A549 (cell line): Measurements from ENCODE around the gene CR1. TPM values are rescaled to one million over a fixed set of nuclear protein-coding genes. Genes with fewer than 3 reads are reported as not detected.

Experiments used
- ATAC-seq, 2 experiments: fragments of 200-7000 bp in 1 of 2; fragments of >200 bp in 1 of 2; cut with Nextera tagmentation in 1 of 2; cut with Tn5 transposase in 1 of 2; 3 replicates each; pipeline versions ENCODE4 v1.8.0 to v1.9.1; 2018 to 2020; ENCODE audit warnings: mild to moderate bottlenecking in 1 of 2, moderate library complexity in 1 of 2
- CTCF ChIA-PET: fragments of 300-600 bp; sonication (Branson Sonifier 250); formaldehyde crosslinking; extraction: SDS; loops from one replicate; lab custom pipeline; 2021; ENCODE audit warnings: antibody characterized with exemption, inconsistent platforms; lab: Yijun Ruan, JAX
- POLR2A ChIA-PET: fragments of 350-600 bp; formaldehyde crosslinking; extraction: SDS; loops from one replicate; lab custom pipeline; 2021; ENCODE audit warnings: antibody characterized with exemption, inconsistent platforms; lab: Yijun Ruan, JAX
- DNase-seq, 2 experiments: peaks; one replicate each; pipeline versions ENCODE4 v3.0.0 to v3.0.0-alpha.2; 2011 to 2016; ENCODE audit warnings: low read depth in 1 of 2, low spot score in 1 of 2
- FAIRE-seq: peaks from 2 replicates; lab custom pipeline; 2011; peaks lifted over from hg19 to GRCh38; lab: Jason Lieb, UNC
- H3K27ac ChIP-seq, 2 experiments: fragments of >200 bp; sonication (Bioruptor Twin); formaldehyde crosslinking; 3 replicates each; pipeline ENCODE4 v1.5.1; 2016 to 2017
- H3K4me1 ChIP-seq: fragments of >200 bp; sonication (Bioruptor Twin); formaldehyde crosslinking; 3 replicates; pipeline ENCODE4 v1.6.1; 2016
- H3K4me2 ChIP-seq: fragments of >200 bp; sonication (Bioruptor Twin); formaldehyde crosslinking; 3 replicates; pipeline ENCODE4 v1.6.1; 2016
- H3K4me3 ChIP-seq: fragments of >200 bp; sonication (Bioruptor Twin); formaldehyde crosslinking; 3 replicates; pipeline ENCODE4 v1.5.1; 2016
- H3K9me3 ChIP-seq: fragments of >200 bp; sonication (Bioruptor Twin); formaldehyde crosslinking; 3 replicates; pipeline ENCODE4 v1.6.1; 2016
- ATOH8 ChIP-seq: fragments of 250-450 bp; sonication (Bioruptor Pico); IDR thresholded peaks from 2 replicates; pipeline ENCODE4 v1.5.0; 2020; ENCODE audit warnings: low read depth, mild to moderate bottlenecking, moderate library complexity
- BCL3 ChIP-seq: fragments of >200 bp; sonication (Bioruptor Twin); formaldehyde crosslinking; IDR thresholded peaks from 3 replicates; pipeline ENCODE4 v1.6.1; 2016
- BHLHE40 ChIP-seq: IDR thresholded peaks from 2 replicates; pipeline ENCODE4 v1.6.1; 2012; ENCODE audit warnings: low read depth, low read length, inconsistent platforms
- CBX2 ChIP-seq: fragments of 200-600 bp; sonication (generic); IDR thresholded peaks from 2 replicates; pipeline ENCODE4 v1.6.1; 2016; ENCODE audit warnings: low read depth, mild to moderate bottlenecking, borderline replicate concordance
- CBX8 ChIP-seq: fragments of 200-600 bp; sonication (generic); IDR thresholded peaks from 2 replicates; pipeline ENCODE4 v1.6.1; 2016
- CTCF ChIP-seq: fragments of >200 bp; sonication (Bioruptor Twin); formaldehyde crosslinking; IDR thresholded peaks from 3 replicates; pipeline ENCODE4 v1.5.1; 2016
- E2F6 ChIP-seq: IDR thresholded peaks from 2 replicates; pipeline ENCODE4 v1.6.1; 2012; ENCODE audit warnings: low read depth, borderline replicate concordance
- ESRRA ChIP-seq: fragments of 150-350 bp; IDR thresholded peaks from 2 replicates; pipeline ENCODE4 v1.6.1; 2014; ENCODE audit warnings: mild to moderate bottlenecking, low read length, borderline replicate concordance
- HDAC2 ChIP-seq: fragments of 200-600 bp; sonication (generic); IDR thresholded peaks from 2 replicates; pipeline ENCODE4 v1.6.1; 2016
- HES2 ChIP-seq: fragments of >200 bp; sonication (Bioruptor Twin); formaldehyde crosslinking; IDR thresholded peaks from 2 replicates; pipeline ENCODE4 v1.6.1; 2016
- JUN ChIP-seq, 2 experiments: fragments of >200 bp; sonication (Bioruptor Twin); formaldehyde crosslinking; IDR thresholded peaks; 2 replicates in 1 of 2; 3 replicates in 1 of 2; pipeline ENCODE4 v1.6.1; 2016 to 2017
- JUNB ChIP-seq: fragments of >200 bp; sonication (Bioruptor Twin); formaldehyde crosslinking; IDR thresholded peaks from 2 replicates; pipeline ENCODE4 v1.6.1; 2016
- KDM5A ChIP-seq: fragments of 200-600 bp; sonication (generic); IDR thresholded peaks from 2 replicates; pipeline ENCODE4 v1.6.1; 2016; ENCODE audit warnings: antibody characterized with exemption, mild to moderate bottlenecking
- MAFK ChIP-seq: fragments of 450-650 bp; IDR thresholded peaks from 2 replicates; pipeline ENCODE4 v1.6.1; 2014; ENCODE audit not compliant: partially characterized antibody
- MAZ ChIP-seq: fragments of 150-350 bp; IDR thresholded peaks from 2 replicates; pipeline ENCODE4 v1.6.1; 2014; ENCODE audit warnings: antibody characterized with exemption, low read depth, low read length, borderline replicate concordance
- MYC ChIP-seq: IDR thresholded peaks from 2 replicates; pipeline ENCODE4 v1.6.1; 2012; ENCODE audit warnings: mild to moderate bottlenecking, inconsistent platforms, low read length, improper control_type of control experiment, borderline replicate concordance
- NFE2L2 ChIP-seq: fragments of 150-350 bp; conservative IDR thresholded peaks from 2 replicates; pipeline ENCODE4 v1.6.1; 2014; ENCODE audit warnings: low read length
- POLR2A ChIP-seq: IDR thresholded peaks from 2 replicates; pipeline ENCODE4 v1.6.1; 2012; ENCODE audit warnings: mild to moderate bottlenecking, low read length
- RFX5 ChIP-seq: fragments of 450-650 bp; IDR thresholded peaks from 2 replicates; pipeline ENCODE4 v1.7.1; 2014; ENCODE audit warnings: antibody characterized with exemption, mild to moderate bottlenecking, moderate library complexity
- RNF2 ChIP-seq: fragments of 200-600 bp; sonication (generic); IDR thresholded peaks from 2 replicates; pipeline ENCODE4 v1.6.1; 2016; ENCODE audit warnings: low read depth, mild to moderate bottlenecking, antibody characterized with exemption, moderate library complexity, borderline replicate concordance
- SMC3 ChIP-seq: fragments of >200 bp; sonication (Bioruptor Twin); formaldehyde crosslinking; IDR thresholded peaks from 3 replicates; pipeline ENCODE4 v1.6.1; 2018; ENCODE audit warnings: inconsistent platforms
- TP53 ChIP-seq: fragments of 250-450 bp; sonication (Bioruptor Pico); IDR thresholded peaks from 2 replicates; pipeline ENCODE4 v1.5.0; 2021; ENCODE audit warnings: mild to moderate bottlenecking, moderate library complexity
- USF2 ChIP-seq: fragments of 450-650 bp; IDR thresholded peaks from 2 replicates; pipeline ENCODE4 v1.6.1; 2014; ENCODE audit warnings: antibody characterized with exemption
- WGBS: methylation state at CpG from one replicate; pipeline ENCODE4 v1.1.6; 2017; ENCODE audit errors: missing lambda C conversion rate; 5-methylcytosine and 5-hydroxymethylcytosine counted together
- polyA plus RNA-seq, 4 experiments: library from polyadenylated mRNA; depleted of rRNA in 3 of 4; stranded (reverse); fragments of >200 nt; fragmentation: RNase III in 1 of 4; extraction: RNeasy Plus Mini Kit Qiagen cat#74134 plus additional on column Dnase treatment in 1 of 4; gene quantifications; 2 replicates in 3 of 4; 3 replicates in 1 of 4; pipeline ENCODE4 v1.2.3, GENCODE V29; 2011 to 2017

CR1 gene
- polyA plus RNA-seq, 2 of the 4 experiments (the other 2 are of a cell fraction): not detected

- Histone ChIP-seq H3K4me2 (no peak overlapping the region), H3K4me1 (no peaks in the 10 kb centered on the region), H3K4me3 (no peak overlapping the region), H3K27ac (no peak overlapping the region), H3K9me3 (peaks cover 4% of the 10 kb centered on the region)
- ChIA-PET POLR2A (no interaction called here), CTCF (no interaction called here)
- FAIRE-seq (no peak), DNase-seq (no peak), ATAC-seq (no peak)
- 76% methylated on average over 3 of the region's 3 CpGs for WGBS
- TF ChIP-seq HDAC2: no peak
- no peak for TF ChIP-seq JUNB
- TF ChIP-seq RNF2: no peak
- TF ChIP-seq ATOH8 (CRISPR knock-in tag): no peak
- no peak for TF ChIP-seq MYC
- no peak for TF ChIP-seq CBX8
- no peak for TF ChIP-seq CTCF
- TF ChIP-seq KDM5A: no peak
- no peak for TF ChIP-seq RFX5
These were observed 174.2 kb downstream of the CR1 start for GRCh38 chr1:207670192-207670591.

- Histone ChIP-seq H3K4me1 (no peaks in the 10 kb centered on the region), H3K27ac (no peak overlapping the region), H3K4me3 (no peak overlapping the region), H3K4me2 (no peak overlapping the region), H3K9me3 (no peaks in the 10 kb centered on the region; the same call in 2 of the 3 replicates)
- POLR2A ChIA-PET: no interaction called here
- TF ChIP-seq E2F6 (no peak), NFE2L2 (0 out of 2 replicates have a peak, but pooled peaks have one; percentile 7), POLR2A (no peak), HES2 (no peak), TP53 (CRISPR knock-in tag) (no peak), MAFK (peak; percentile 29), SMC3 (no peak), USF2 (no peak), ESRRA (no peak), BCL3 (no peak), BHLHE40 (no peak), RNF2 (no peak), CBX8 (no peak), JUN (IDR thresholded peaks at IDR 0.05) (no peak), MAZ (no peak), CBX2 (no peak)
- FAIRE-seq (no peak), ATAC-seq (no peak), DNase-seq (no peak)
- WGBS: 4% methylated on average over 3 of the region's 3 CpGs
- CTCF ChIA-PET: no interaction called here
These were observed 175.0 kb downstream of the CR1 start for GRCh38 chr1:207670997-207671396.
